CD14-positive monocyte (primary cell): ENCODE measurements around the gene MCF2. TPM values are rescaled to one million over a fixed set of nuclear protein-coding genes. Genes with fewer than 3 reads are reported as not detected.

ENCODE experiments used
- DNase-seq, 3 donors: peaks; one replicate each; pipeline ENCODE4 v3.0.0-alpha.2; 2011 to 2022
- H2AFZ ChIP-seq: 2 replicates; pipeline ENCODE4 v1.6.0; 2012; ENCODE audit warnings: mild to moderate bottlenecking, low read depth, low read length, inconsistent platforms; ENCODE audit not compliant: insufficient read depth, poor library complexity, severe bottlenecking
- H3K27ac ChIP-seq, 2 donors: 1 replicate in 1 of 2; 2 replicates in 1 of 2; pipeline ENCODE4 v1.5.1; 2012 to 2013; ENCODE audit warnings: low read length in 2 of 2, control low read depth in 1 of 2, inconsistent platforms in 1 of 2, low read depth in 1 of 2, mild to moderate bottlenecking in 1 of 2
- H3K27me3 ChIP-seq, 2 donors: one replicate each; pipeline versions ENCODE4 v1.6.0 to v1.6.1; 2011 to 2013; ENCODE audit warnings: low read length in 2 of 2; ENCODE audit not compliant: control insufficient read depth in 2 of 2, insufficient read depth in 2 of 2
- H3K36me3 ChIP-seq, 2 donors: replicated peaks in 1 of 2; 1 replicate in 1 of 2; 2 replicates in 1 of 2; pipeline versions ENCODE4 v1.5.1 to v1.6.1; 2012 to 2013; ENCODE audit warnings: low read length in 2 of 2, control low read depth in 1 of 2, inconsistent platforms in 1 of 2, mild to moderate bottlenecking in 1 of 2; ENCODE audit not compliant: insufficient read depth in 2 of 2, control insufficient read depth in 1 of 2
- H3K4me1 ChIP-seq, 2 donors: 1 replicate in 1 of 2; 2 replicates in 1 of 2; pipeline versions ENCODE4 v1.5.1 to v1.6.1; 2012 to 2013; ENCODE audit warnings: low read length in 2 of 2, control low read depth in 1 of 2, inconsistent platforms in 1 of 2, mild to moderate bottlenecking in 1 of 2, moderate library complexity in 1 of 2; ENCODE audit not compliant: insufficient read depth in 2 of 2, control insufficient read depth in 1 of 2
- H3K4me2 ChIP-seq: replicated peaks from 2 replicates; pipeline ENCODE3; 2012; ENCODE audit warnings: low read length, moderate library complexity, mild to moderate bottlenecking; ENCODE audit not compliant: poor library complexity, severe bottlenecking; ENCODE audit errors: extremely low read depth
- H3K4me3 ChIP-seq, 3 experiments: fragments of 200-600 bp in 1 of 3; sonication (generic) in 1 of 3; replicated peaks in 1 of 3; 1 replicate in 2 of 3; 2 replicates in 1 of 3; pipeline ENCODE4 v1.5.1; 2011 to 2013; ENCODE audit warnings: low read length in 3 of 3, mild to moderate bottlenecking in 3 of 3, control low read depth in 2 of 3, low read depth in 2 of 3, inconsistent platforms in 1 of 3, moderate library complexity in 1 of 3
- H3K79me2 ChIP-seq: 2 replicates; pipeline ENCODE4 v1.6.0; 2012; ENCODE audit warnings: mild to moderate bottlenecking, control low read depth, inconsistent platforms, low read length, moderate library complexity; ENCODE audit not compliant: insufficient read depth
- H3K9ac ChIP-seq: 2 replicates; pipeline ENCODE4 v1.6.0; 2017; ENCODE audit warnings: low read length, mild to moderate bottlenecking; ENCODE audit not compliant: insufficient read depth, poor library complexity, severe bottlenecking
- H3K9me3 ChIP-seq, 2 donors: replicated peaks in 1 of 2; 1 replicate in 1 of 2; 2 replicates in 1 of 2; pipeline versions ENCODE4 v1.5.1 to v1.6.1; 2012 to 2013; ENCODE audit warnings: low read length in 2 of 2, control low read depth in 1 of 2; ENCODE audit not compliant: control insufficient read depth in 1 of 2, insufficient read depth in 1 of 2
- H4K20me1 ChIP-seq: 2 replicates; pipeline ENCODE4 v1.6.0; 2012; ENCODE audit warnings: mild to moderate bottlenecking, low read length, control low read depth, moderate library complexity; ENCODE audit not compliant: insufficient read depth
- H3K27ac Mint-ChIP-seq, 7 donors: one replicate each; pipeline ENCODE4 v1.8.0; 2020; ENCODE audit warnings: mild to moderate bottlenecking in 7 of 7, mixed read lengths in 7 of 7, moderate library complexity in 6 of 7, inconsistent platforms in 2 of 7
- H3K27me3 Mint-ChIP-seq, 3 donors: one replicate each; pipeline ENCODE4 v1.8.0; 2021 to 2022; ENCODE audit warnings: low read depth in 3 of 3, mild to moderate bottlenecking in 3 of 3, mixed read lengths in 3 of 3, moderate library complexity in 3 of 3, inconsistent platforms in 1 of 3
- H3K36me3 Mint-ChIP-seq, 2 donors: one replicate each; pipeline ENCODE4 v1.8.0; 2020; ENCODE audit warnings: mixed read lengths in 2 of 2, inconsistent platforms in 1 of 2, mild to moderate bottlenecking in 1 of 2
- H3K4me1 Mint-ChIP-seq: one replicate; pipeline ENCODE4 v1.8.0; 2020; ENCODE audit warnings: mild to moderate bottlenecking, mixed read lengths
- H3K4me3 Mint-ChIP-seq, 2 donors: one replicate each; pipeline ENCODE4 v1.8.0; 2020; ENCODE audit warnings: mild to moderate bottlenecking in 2 of 2, mixed read lengths in 2 of 2, moderate library complexity in 1 of 2
- H3K9me3 Mint-ChIP-seq, 7 donors: one replicate each; pipeline ENCODE4 v1.8.0; 2020 to 2022; ENCODE audit warnings: mixed read lengths in 7 of 7, mild to moderate bottlenecking in 6 of 7, moderate library complexity in 6 of 7, inconsistent platforms in 2 of 7
- CTCF ChIP-seq: fragments of 200-600 bp; IDR thresholded peaks from one replicate; pipeline ENCODE4 v1.8.0; 2022; ENCODE audit warnings: antibody characterized with exemption, mild to moderate bottlenecking
- WGBS: methylation state at CpG from one replicate; pipeline ENCODE4 v1.1.5; 2013; ENCODE audit warnings: missing lambda C conversion rate; ENCODE audit not compliant: insufficient coverage; 5-methylcytosine and 5-hydroxymethylcytosine counted together
- intact Hi-C, 2 donors: fragments of 100-400 bp; cut with micrococcal nuclease; formaldehyde crosslinking; loops; one replicate each; pipeline versions ENCODE4 v1.15.0 to v1.15.1; 2023
- polyA plus RNA-seq, 3 donors: library from polyadenylated mRNA; depleted of rRNA in 1 of 3; unstranded in 2 of 3; stranded (reverse) in 1 of 3; fragments of 300-500 nt in 2 of 3; fragments of >200 nt in 1 of 3; fragmentation: Illumina TruSeq in 2 of 3; gene quantifications; 1 replicate in 2 of 3; 2 replicates in 1 of 3; pipeline ENCODE4 v1.2.3, GENCODE V29; 2012 to 2021

MCF2 gene
- polyA plus RNA-seq, 3 donors, result 0.40 TPM; not detected in 2

DNA sequence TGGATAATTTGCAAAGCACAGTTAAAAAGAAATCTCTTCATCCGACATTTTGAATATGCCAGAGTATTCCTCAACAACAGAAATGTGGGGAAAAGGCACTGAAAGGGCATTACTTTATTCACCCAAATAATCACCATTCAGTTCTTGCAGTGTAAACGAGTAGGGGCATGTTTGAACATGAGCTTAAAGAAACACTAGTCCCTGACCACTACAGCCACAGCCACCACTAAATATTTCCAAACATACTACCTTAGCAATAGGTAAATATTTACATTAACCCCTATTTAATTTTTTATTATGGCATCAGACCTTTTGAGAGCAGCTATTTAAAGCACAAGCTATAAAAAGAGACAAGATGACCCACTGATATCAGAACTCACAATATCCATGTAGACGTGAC is 27.6 kb downstream of the MCF2 start:
- H3K4me1 ChIP-seq, result no peaks in the 10 kb centered on the region
- H3K4me3 Mint-ChIP-seq, result no peak overlapping the region
- H3K79me2 ChIP-seq, result no peaks in the 10 kb centered on the region
- H3K4me1 Mint-ChIP-seq, result no peaks in the 10 kb centered on the region
- H3K4me3 ChIP-seq, result no peak overlapping the region
- peaks cover 4 to 7% of the 10 kb centered on the region in 2 donors for H3K9me3 ChIP-seq
- H3K27me3 ChIP-seq, result no peaks in the 10 kb centered on the region
- no peak for DNase-seq
- H3K27ac ChIP-seq, result no peak overlapping the region
- no peak overlapping the region for H2AFZ ChIP-seq
- no peaks in the 10 kb centered on the region for H3K36me3 Mint-ChIP-seq
- no peak overlapping the region for H3K27ac Mint-ChIP-seq
- no CpG with 5 or more reads among the region's 3 CpGs for WGBS
- intact Hi-C loops, result no loop called here
- no peak for TF ChIP-seq CTCF
- H3K9ac ChIP-seq, result no peak overlapping the region
- H3K36me3 ChIP-seq, result no peaks in the 10 kb centered on the region
- H3K27me3 Mint-ChIP-seq, result peaks cover 1 to 2% (median 1%) of the 10 kb centered on the region in 3 donors
- no peaks in the 10 kb centered on the region for H4K20me1 ChIP-seq
- no peak overlapping the region for H3K4me2 ChIP-seq
- H3K9me3 Mint-ChIP-seq, result peaks cover 4 to 13% (median 7%) of the 10 kb centered on the region in 7 donors

- Mint-ChIP-seq H3K4me1 (no peaks in the 10 kb centered on the region), H3K36me3 (no peaks in the 10 kb centered on the region), H3K9me3 (peaks cover 0 to 6% (median 0%) of the 10 kb centered on the region in 7 donors), H3K27ac (no peak overlapping the region), H3K4me3 (no peak overlapping the region), H3K27me3 (peaks cover 0 to 4% (median 0%) of the 10 kb centered on the region in 3 donors)
- Histone ChIP-seq H3K4me1 (no peaks in the 10 kb centered on the region), H4K20me1 (no peaks in the 10 kb centered on the region), H3K27ac (no peak overlapping the region), H3K9ac (no peak overlapping the region), H3K79me2 (no peaks in the 10 kb centered on the region), H3K9me3 (no peaks in the 10 kb centered on the region), H3K36me3 (no peaks in the 10 kb centered on the region), H3K4me2 (no peak overlapping the region), H3K4me3 (no peak overlapping the region), H2AFZ (no peak overlapping the region), H3K27me3 (peaks cover 0 to under 1% of the 10 kb centered on the region in 2 donors)
- no peak for DNase-seq
- intact Hi-C loops, result no loop called here
- WGBS, result no CpG with 5 or more reads among the region's 3 CpGs
- no peak for TF ChIP-seq CTCF
Observed at GRCh38 chrX:139647597-139647996, 60.4 kb downstream of the MCF2 start.
